GM21786 (cell line): ENCODE data around the gene ACAN.

Experiments
- ATAC-seq: cut with Tn5 transposase; IDR thresholded peaks from one replicate; pipeline ENCODE4 v1.9.1; 2021; ENCODE audit not compliant: unreplicated experiment

The ACAN gene

DNA sequence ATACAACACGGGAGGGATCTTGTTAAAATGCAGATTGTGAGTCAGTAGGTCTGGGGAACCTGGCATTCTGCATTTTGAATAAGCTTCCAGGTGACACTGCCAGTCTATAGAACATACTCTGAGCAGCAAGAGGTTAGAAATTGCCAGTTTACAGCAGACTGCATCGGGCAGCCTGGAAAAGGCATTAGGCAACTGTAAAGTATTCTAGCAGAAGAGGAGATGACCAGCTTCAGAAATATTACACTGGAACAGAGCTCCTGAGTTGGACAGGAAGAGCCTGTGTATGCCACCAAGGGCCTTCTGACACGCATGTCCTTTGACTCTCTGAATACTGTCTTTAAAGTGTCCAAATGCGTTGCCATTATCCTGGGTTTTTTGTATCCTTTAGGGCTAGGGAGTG, 2.5 kb upstream of the ACAN start:
- no peak for ATAC-seq

DNA sequence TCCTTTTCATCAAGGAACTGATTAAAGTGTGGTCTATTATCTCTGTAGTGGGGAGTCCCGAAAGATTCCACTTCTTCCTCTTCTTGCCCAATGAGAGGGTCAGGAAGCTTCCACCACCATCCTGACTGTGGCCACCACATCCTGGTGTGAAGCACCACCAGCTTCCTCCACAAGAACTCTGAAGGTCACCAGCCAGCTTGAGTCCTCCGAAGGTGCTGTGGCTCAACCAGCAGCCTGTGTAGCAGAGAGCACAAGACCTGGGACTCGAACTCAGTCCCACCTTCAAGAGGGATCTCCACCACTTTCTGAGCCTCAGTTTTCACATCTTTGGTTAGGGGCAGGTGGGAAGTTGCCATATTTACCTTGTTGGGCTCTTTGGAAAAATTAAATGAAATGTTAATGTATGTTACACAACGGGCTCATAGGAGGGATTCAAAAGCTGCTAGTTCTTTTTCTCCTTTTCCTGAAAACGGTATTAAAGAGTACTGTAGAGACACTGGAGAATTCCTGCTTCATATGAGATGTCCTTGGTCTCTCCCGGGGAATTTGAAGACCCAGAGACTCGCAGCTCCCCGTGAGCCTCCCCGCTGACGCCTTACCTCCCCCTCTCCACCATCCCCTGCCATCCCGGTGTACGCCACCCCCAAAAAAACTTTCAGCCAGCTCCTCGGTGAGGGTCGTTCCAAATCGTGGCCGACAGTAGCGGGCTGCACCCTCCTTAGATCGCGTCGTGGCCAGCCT, 816 bp upstream of the ACAN start:
- no peak for ATAC-seq

DNA sequence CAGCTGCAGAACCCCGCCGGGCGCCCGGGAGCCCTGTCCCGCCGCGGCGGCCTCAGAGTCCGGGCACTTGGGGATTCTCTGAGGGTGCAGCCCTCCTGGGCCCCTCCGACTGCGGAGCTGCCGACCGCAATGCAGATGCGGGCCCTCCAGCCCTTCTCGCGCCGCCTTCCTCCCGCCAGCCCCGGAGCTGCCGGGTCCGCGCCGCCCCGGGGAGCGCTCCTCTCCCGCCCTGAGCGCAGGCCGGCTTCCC, 320 bp upstream of the ACAN start:
- ATAC-seq: no peak

DNA sequence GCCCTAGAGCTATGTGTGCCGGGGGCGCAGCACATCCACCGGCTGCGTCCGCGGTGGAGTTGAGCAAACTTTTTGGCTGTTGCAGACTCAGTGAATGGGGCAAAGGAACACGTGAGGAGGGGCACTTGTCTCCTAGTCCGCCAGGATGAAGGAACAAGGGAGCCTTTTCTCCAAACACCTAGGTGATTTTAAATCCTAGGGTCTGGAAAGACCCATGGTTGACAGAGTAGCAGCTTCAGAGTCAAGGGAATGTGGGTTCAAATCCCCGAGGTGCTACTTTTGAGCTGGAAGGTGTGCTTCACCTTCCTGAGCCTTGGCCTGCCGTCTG, 648 bp downstream of the ACAN start:
- no peak for ATAC-seq

DNA sequence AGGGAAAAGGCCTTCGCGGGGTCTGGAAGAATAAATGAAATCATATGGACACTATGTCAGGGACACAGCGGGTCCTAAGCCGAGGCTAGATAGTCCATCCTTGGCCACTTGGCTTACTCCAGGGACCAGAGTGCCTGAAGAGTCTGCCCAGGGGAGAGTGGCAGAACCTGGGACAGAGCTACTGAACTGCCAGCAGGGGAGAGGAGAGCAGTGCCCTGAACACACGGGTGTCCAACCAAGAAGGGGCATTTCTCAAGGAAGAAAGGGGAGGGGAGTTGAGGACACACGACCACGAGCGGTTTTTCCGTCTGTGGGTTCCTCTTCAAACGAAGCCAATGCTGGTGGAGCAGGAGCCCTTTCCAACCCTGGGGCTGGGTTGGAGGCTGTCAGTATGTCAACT, 1.0 kb downstream of the ACAN start:
- no peak for ATAC-seq

DNA sequence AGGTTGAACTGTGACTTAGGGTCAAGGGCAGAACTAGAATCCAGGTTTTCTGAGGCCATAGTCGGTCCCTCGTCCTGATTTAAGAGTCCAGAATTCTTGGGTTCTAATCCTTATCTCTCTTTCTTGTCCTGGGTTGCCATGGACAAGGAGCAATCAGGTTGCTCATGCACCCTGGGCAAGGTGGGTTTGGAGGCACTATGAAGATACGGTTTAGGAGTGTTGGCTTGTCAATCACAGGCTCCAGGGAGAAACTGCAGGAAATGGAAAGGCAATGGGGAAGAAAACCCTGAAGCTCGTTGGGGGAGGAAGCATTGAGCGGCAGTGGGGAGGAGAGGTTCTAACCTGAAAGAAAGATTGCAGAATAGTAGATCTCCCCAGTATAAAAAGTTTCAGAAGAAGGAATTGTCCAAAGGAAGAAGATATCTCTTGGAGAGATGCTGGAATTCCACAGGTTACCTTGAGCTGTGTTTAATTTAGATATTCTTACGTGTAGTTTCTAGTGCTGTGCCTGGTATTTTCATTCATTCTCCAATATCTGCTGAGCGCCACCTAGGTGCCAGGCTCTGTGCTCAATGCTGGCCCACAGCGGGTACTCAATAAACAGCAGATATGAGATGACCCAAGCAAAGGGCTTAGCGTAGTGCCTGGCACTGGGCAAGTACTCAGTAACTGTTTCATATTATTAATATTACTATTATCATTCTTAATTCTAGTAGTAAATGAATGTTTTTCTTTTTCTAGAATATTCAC, 2.0 kb downstream of the ACAN start:
- ATAC-seq: no peak

DNA sequence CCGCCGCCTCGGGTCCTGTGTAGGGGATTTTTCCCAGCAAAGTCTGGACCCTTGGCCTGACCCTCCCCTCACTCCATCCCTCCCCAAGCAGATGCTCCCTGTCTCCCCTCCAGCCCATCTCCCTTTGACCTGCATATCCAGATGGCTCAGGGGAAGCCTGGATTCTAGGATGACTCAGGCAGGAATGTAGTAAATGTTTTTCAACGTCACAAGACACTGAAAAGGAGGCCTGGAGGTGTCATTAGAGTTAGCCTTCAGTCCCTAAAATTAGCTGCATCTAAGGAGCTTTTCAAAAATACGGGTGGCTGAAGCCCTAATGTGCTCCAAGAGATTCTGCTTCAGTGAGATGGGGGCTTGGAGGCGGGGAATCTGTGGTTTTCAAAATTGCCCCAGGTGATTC, 7.2 kb downstream of the ACAN start:
- ATAC-seq: no peak

- no peak for ATAC-seq
These were observed 8.9 kb downstream of the ACAN start for GRCh38 chr15:88812133-88812532.

DNA sequence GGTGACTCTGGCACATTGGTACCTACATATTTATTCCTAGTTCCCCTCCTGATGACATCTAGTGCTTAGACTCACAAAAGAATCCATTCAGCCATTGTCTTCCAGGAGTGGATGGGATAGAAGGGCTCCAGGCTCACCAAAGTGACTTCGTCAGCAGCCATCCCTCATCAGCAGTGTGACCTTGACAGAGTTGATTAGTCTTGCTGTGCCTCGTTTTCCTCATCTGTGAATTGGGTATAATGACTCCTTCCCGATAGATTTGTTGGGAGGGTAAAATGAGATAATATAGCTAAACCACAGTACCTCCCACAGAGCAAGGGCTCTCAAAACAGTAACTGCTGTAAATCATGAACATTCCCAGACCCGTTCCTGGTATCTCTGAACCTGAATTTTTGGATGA, 10.7 kb downstream of the ACAN start:
- ATAC-seq: no peak

DNA sequence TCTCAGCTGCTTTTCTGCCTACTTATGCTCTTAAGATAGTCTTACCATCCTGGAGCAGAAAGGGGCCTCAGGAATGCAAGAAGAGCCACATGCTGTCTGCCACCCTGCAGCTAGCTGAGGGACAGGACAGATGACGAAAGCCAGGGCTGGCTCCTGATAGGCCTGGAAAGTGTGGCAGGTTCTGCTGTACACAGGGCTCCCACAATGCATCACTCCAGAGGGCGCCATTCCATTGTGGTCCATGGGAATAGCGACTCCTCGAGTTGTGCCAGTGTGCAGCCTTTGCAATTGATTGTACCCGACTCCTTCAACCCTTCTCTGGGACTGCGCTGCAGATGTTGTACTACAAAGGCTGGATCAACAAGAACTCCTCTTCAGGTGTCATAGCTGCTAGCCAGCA, 11.2 kb downstream of the ACAN start:
- ATAC-seq: no peak

DNA sequence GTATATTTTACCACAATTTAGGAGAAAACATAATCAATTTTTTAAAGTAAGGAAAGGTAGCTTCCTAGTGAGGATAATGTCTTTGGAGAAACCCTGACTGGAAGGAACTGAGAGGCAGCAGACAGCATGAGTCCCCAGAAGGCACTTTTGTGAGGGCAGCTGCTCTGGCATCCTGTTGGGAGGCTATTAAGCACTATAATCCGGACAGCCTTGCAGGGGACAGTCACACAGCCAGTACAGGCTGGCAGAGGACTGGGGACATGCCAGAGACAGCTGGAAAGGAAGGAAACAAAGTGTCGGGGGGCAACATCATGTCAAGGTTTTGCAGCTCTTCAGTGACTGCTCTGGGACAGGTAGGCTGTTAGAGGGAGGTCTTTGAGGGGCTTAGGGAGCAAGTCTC, 15.7 kb downstream of the ACAN start:
- no peak for ATAC-seq

- no peak for ATAC-seq
These were observed 18.8 kb downstream of the ACAN start for GRCh38 chr15:88821993-88822392.

DNA sequence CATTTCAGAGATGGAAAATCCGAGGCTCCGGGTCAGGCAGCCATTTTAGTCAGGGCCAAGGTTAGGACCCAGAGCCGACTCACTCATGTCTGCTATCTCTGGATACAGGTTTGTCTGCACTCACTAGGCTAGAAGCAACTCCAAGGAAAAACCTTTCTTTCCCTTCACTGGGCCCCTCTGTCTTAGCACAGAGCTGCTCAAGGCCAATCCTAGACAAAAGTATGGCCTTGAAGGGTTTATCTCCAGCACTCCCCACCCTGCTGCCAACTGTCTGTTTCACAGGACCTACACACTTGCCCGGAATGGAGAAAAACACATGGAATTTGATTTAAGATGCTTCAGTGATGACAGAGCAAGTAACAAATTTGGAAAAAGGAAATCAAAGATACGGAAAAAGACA, 25.6 kb downstream of the ACAN start:
- ATAC-seq: no peak

DNA sequence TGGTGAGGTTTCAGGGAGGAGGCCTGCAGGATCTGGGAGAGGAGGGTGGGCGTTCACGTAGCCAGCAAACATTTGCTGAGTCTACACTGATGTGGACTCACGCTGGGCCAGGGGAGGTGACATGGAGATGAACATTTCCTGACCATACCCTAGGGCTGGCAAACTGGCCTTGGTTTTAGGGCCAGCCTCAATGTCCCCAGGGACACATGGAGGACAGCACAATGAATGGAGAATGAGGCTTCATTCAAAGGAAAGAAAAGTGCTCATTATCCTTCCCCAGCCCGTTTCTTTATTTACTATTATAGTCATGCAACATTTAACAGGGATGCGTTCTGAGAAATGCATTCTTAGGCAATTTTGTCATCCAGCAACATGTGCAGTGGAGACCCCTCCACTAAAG, 26.8 kb downstream of the ACAN start:
- no peak for ATAC-seq

- ATAC-seq: no peak
These were observed 29.8 kb downstream of the ACAN start for GRCh38 chr15:88832820-88833730.

- no peak for ATAC-seq
These were observed 30.5 kb downstream of the ACAN start for GRCh38 chr15:88833731-88834100.

DNA sequence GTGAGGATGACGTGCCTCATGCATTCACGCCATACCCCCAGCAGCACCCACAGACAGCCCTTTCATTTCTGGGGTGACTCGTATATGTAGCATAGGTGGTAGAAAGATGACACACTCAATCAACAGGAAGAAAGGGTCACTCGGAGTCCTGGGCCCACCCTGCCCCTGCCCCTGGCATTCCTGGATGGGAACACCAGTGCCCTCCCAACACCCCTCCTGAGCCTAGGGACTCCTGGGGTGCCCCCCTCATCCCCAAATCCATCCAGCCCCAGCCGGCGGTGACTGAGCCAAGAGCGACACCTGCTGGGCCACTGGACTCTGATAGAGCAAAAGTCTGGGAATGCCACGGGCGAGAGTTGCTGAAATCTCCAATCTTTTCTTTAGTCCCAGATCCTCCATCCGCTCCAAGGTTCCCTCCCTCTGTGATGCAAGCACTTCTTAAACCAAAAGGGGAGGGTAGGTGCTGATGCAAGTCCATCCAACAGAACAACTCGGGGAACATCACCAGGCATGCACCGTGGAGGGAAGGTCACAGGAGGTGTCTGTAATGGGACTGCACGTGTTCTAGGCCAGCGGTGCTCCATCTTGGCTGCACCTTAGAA, 31.1 kb downstream of the ACAN start:
- no peak for ATAC-seq

DNA sequence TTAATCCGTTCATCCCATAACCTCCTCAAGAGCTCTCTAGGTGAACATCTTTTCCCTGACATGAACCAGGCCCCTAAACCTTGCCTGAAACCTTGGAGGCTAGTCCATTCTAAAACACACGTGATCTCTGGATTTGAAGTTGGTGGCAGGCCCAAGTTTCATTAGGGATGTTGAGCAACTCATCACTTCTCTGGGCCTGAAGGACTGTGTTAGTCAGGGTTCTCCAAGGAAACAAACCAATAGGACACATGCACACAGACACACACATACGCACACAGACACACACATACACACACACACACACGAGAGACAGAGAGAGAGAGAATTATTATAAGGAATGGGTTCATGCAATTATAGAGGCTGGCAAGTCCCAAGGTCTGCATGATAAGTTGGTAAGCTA, 31.9 kb downstream of the ACAN start:
- ATAC-seq: no peak

- no peak for ATAC-seq
These were observed 32.4 kb downstream of the ACAN start for GRCh38 chr15:88835646-88836045.

DNA sequence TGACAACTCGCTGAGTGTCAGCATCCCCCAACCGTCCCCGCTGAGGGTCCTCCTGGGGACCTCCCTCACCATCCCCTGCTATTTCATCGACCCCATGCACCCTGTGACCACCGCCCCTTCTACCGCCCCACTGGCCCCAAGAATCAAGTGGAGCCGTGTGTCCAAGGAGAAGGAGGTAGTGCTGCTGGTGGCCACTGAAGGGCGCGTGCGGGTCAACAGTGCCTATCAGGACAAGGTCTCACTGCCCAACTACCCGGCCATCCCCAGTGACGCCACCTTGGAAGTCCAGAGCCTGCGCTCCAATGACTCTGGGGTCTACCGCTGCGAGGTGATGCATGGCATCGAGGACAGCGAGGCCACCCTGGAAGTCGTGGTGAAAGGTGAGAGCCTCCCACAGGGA, 35.4 kb downstream of the ACAN start:
- ATAC-seq: no peak

GRCh38 chr15:88839146-88839545, 35.9 kb downstream of the ACAN start:
- ATAC-seq: no peak

DNA sequence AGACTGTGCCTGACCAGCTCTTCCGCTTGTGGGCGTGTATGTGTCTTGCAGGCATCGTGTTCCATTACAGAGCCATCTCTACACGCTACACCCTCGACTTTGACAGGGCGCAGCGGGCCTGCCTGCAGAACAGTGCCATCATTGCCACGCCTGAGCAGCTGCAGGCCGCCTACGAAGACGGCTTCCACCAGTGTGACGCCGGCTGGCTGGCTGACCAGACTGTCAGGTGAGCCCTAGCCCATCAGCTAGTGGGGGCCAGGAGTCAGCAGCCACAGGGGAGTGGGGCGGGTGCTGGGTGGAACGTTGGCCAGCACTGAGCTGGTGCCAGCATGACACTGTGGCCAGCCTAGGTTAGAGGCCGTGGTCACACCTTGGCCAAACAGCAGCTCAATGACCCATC, 36.7 kb downstream of the ACAN start:
- no peak for ATAC-seq
